Ramos (cell line): Measurements from ENCODE around the gene CEP131.

Experiments used
- in situ Hi-C: fragments of 300-500 bp; cut with MboI; formaldehyde crosslinking; loops from one replicate; pipeline ENCODE4 v1.14.3; 2022; ENCODE audit warnings: low sequenced_read_pairs; ENCODE audit not compliant: unreplicated experiment

The CEP131 gene

GRCh38 chr17:81222906-81223761, at the start of gene CEP131:
TSS of gene CEP131 (minus strand) at chr17:81222965. CDS start at chr17:81220056, 2,909 bp downstream.
- in situ Hi-C loops, result no loop called here

GRCh38 chr17:81271226-81271625, 48.5 kb upstream of the CEP131 start:
- in situ Hi-C loops, result loop anchor here (25.0 kb wide), 1 partner anchor 91 kb away; no protein-coding TSS in a partner anchor

GRCh38 chr17:81270279-81270678, 47.5 kb upstream of the CEP131 start:
- in situ Hi-C loops, result loop anchor here (25.0 kb wide), 1 partner anchor 92 kb away; no protein-coding TSS in a partner anchor

GRCh38 chr17:81267390-81268067, 44.8 kb upstream of the CEP131 start:
- in situ Hi-C loops, result loop anchor here (25.0 kb wide), 1 partner anchor 95 kb away; no protein-coding TSS in a partner anchor

GRCh38 chr17:81265576-81265975, 42.8 kb upstream of the CEP131 start:
- in situ Hi-C loops, result loop anchor here (25.0 kb wide), 1 partner anchor 97 kb away; no protein-coding TSS in a partner anchor

- in situ Hi-C loops, result loop anchor here (25.0 kb wide), 1 partner anchor 98 kb away; no protein-coding TSS in a partner anchor
Measured at GRCh38 chr17:81264640-81265039, 41.9 kb upstream of the CEP131 start.

- in situ Hi-C loops, result loop anchor here (25.0 kb wide), 1 partner anchor 99 kb away; no protein-coding TSS in a partner anchor
Measured at GRCh38 chr17:81263371-81264181, 40.8 kb upstream of the CEP131 start.

GRCh38 chr17:81261582-81262336, 39.0 kb upstream of the CEP131 start:
- in situ Hi-C loops, result loop anchor here (25.0 kb wide), 1 partner anchor 101 kb away; no protein-coding TSS in a partner anchor

- in situ Hi-C loops, result loop anchor here (25.0 kb wide), 1 partner anchor 101 kb away; no protein-coding TSS in a partner anchor
Measured at GRCh38 chr17:81261096-81261495, 38.3 kb upstream of the CEP131 start.

GRCh38 chr17:81260641-81261040, 37.9 kb upstream of the CEP131 start:
- in situ Hi-C loops, result loop anchor here (25.0 kb wide), 1 partner anchor 102 kb away; no protein-coding TSS in a partner anchor

GRCh38 chr17:81260171-81260570, 37.4 kb upstream of the CEP131 start:
- in situ Hi-C loops, result loop anchor here (25.0 kb wide), 1 partner anchor 102 kb away; no protein-coding TSS in a partner anchor

- in situ Hi-C loops, result loop anchor here (5.0 to 25.0 kb wide), 3 partner anchors 103 to 346 kb away; no protein-coding TSS in a partner anchor
Measured at GRCh38 chr17:81259058-81259605, 36.4 kb upstream of the CEP131 start.

GRCh38 chr17:81258292-81258691, 35.5 kb upstream of the CEP131 start:
- in situ Hi-C loops, result loop anchor here (5.0 to 25.0 kb wide), 3 partner anchors 104 to 347 kb away; no protein-coding TSS in a partner anchor

GRCh38 chr17:81257533-81257932, 34.8 kb upstream of the CEP131 start:
- in situ Hi-C loops, result loop anchor here (5.0 to 25.0 kb wide), 3 partner anchors 105 to 347 kb away; no protein-coding TSS in a partner anchor

GRCh38 chr17:81256616-81257015, 33.9 kb upstream of the CEP131 start:
- in situ Hi-C loops, result loop anchor here (5.0 to 25.0 kb wide), 3 partner anchors 106 to 348 kb away; no protein-coding TSS in a partner anchor

GRCh38 chr17:81254955-81255717, 32.4 kb upstream of the CEP131 start:
- in situ Hi-C loops, result loop anchor here (5.0 to 25.0 kb wide), 3 partner anchors 107 to 350 kb away; no protein-coding TSS in a partner anchor

- in situ Hi-C loops, result loop anchor here (10.0 to 25.0 kb wide), 2 partner anchors 109 to 351 kb away; no protein-coding TSS in a partner anchor
Measured at GRCh38 chr17:81253358-81254131, 30.8 kb upstream of the CEP131 start.
